BLaER1 (cell line): ENCODE data around the gene COMMD9.
"Not testable (repeated sequence)": the region's sequence is repeated elsewhere in the genome, so short reads cannot be mapped to it uniquely, and the experiment has no call there.

ENCODE experiments used
- H3K27ac ChIP-seq: shearing (Covaris generic); formaldehyde crosslinking; 2 replicates; pipeline ENCODE4 v1.8.1; 2022
- H3K27me3 ChIP-seq: shearing (Covaris generic); formaldehyde crosslinking; 2 replicates; pipeline ENCODE4 v1.8.1; 2022
- H3K36me3 ChIP-seq: shearing (Covaris generic); formaldehyde crosslinking; 2 replicates; pipeline ENCODE4 v1.8.1; 2022
- H3K4me1 ChIP-seq: shearing (Covaris generic); formaldehyde crosslinking; 2 replicates; pipeline ENCODE4 v1.8.1; 2022
- H3K4me2 ChIP-seq: shearing (Covaris generic); formaldehyde crosslinking; 2 replicates; pipeline ENCODE4 v1.8.1; 2022
- H3K4me3 ChIP-seq: shearing (Covaris generic); formaldehyde crosslinking; 2 replicates; pipeline ENCODE4 v1.8.1; 2022
- H3K9ac ChIP-seq: shearing (Covaris generic); formaldehyde crosslinking; 2 replicates; pipeline ENCODE4 v1.8.1; 2022
- H3K9me3 ChIP-seq: shearing (Covaris generic); formaldehyde crosslinking; 2 replicates; pipeline ENCODE4 v1.8.1; 2022
- H4K20me1 ChIP-seq: shearing (Covaris generic); formaldehyde crosslinking; 2 replicates; pipeline ENCODE4 v1.8.1; 2022
- Cebpa-rat ChIP-seq: shearing (Covaris generic); IDR thresholded peaks from 2 replicates; pipeline ENCODE4 v1.8.1; 2022

COMMD9 gene

GRCh38 chr11:36289226-36289852, at the start of gene COMMD9:
Gene COMMD9, minus strand, starts transcription at chr11:36289424. Its CDS starts 12 bp downstream, at chr11:36289412.
- Histone ChIP-seq H3K9ac (peak within 1 kb of the TSS; percentile 81), H3K36me3 (no peaks in the 10 kb centered on the region), H3K4me1 (peaks cover 19% of the 10 kb centered on the region), H3K4me3 (peak within 1 kb of the TSS; percentile 83), H3K9me3 (no peaks in the 10 kb centered on the region), H3K4me2 (peak within 1 kb of the TSS; percentile 94), H3K27ac (peak within 1 kb of the TSS; percentile 69; the same call in 1 of the 2 replicates), H4K20me1 (no peaks in the 10 kb centered on the region), H3K27me3 (no peaks in the 10 kb centered on the region)
- no peak for TF ChIP-seq Cebpa-rat

GRCh38 chr11:36333897-36334296, 44.7 kb upstream of the COMMD9 start:
- Histone ChIP-seq H3K9me3 (no peaks in the 10 kb centered on the region), H4K20me1 (no peaks in the 10 kb centered on the region), H3K9ac (no peak overlapping the region), H3K4me1 (no peaks in the 10 kb centered on the region), H3K4me3 (no peak overlapping the region), H3K36me3 (no peaks in the 10 kb centered on the region), H3K27ac (no peak overlapping the region), H3K27me3 (no peaks in the 10 kb centered on the region), H3K4me2 (no peak overlapping the region)
- no peak for TF ChIP-seq Cebpa-rat

GRCh38 chr11:36333468-36333867, 44.2 kb upstream of the COMMD9 start:
- no peaks in the 10 kb centered on the region for H3K36me3 ChIP-seq
- no peaks in the 10 kb centered on the region for H3K4me1 ChIP-seq
- TF ChIP-seq Cebpa-rat, result no peak
- no peaks in the 10 kb centered on the region for H3K27me3 ChIP-seq
- no peak overlapping the region for H3K4me3 ChIP-seq
- no peak overlapping the region for H3K4me2 ChIP-seq
- no peaks in the 10 kb centered on the region for H3K9me3 ChIP-seq
- H3K9ac ChIP-seq, result no peak overlapping the region
- H3K27ac ChIP-seq, result no peak overlapping the region
- no peaks in the 10 kb centered on the region for H4K20me1 ChIP-seq

- no peaks in the 10 kb centered on the region for H3K4me1 ChIP-seq
- H4K20me1 ChIP-seq, result no peaks in the 10 kb centered on the region
- no peaks in the 10 kb centered on the region for H3K9me3 ChIP-seq
- no peaks in the 10 kb centered on the region for H3K27me3 ChIP-seq
- H3K4me3 ChIP-seq, result no peak overlapping the region
- no peak overlapping the region for H3K4me2 ChIP-seq
- H3K9ac ChIP-seq, result no peak overlapping the region
- TF ChIP-seq Cebpa-rat, result no peak
- no peak overlapping the region for H3K27ac ChIP-seq
- no peaks in the 10 kb centered on the region for H3K36me3 ChIP-seq
These were observed 41.2 kb upstream of the COMMD9 start for GRCh38 chr11:36330411-36330810.

- Histone ChIP-seq H3K4me2 (no peak overlapping the region), H3K9ac (no peak overlapping the region), H3K27me3 (no peaks in the 10 kb centered on the region), H3K36me3 (no peaks in the 10 kb centered on the region), H3K4me1 (no peaks in the 10 kb centered on the region), H3K9me3 (no peaks in the 10 kb centered on the region), H3K27ac (no peak overlapping the region), H4K20me1 (no peaks in the 10 kb centered on the region), H3K4me3 (no peak overlapping the region)
- no peak for TF ChIP-seq Cebpa-rat
These were observed 39.9 kb upstream of the COMMD9 start for GRCh38 chr11:36328966-36329673.

DNA sequence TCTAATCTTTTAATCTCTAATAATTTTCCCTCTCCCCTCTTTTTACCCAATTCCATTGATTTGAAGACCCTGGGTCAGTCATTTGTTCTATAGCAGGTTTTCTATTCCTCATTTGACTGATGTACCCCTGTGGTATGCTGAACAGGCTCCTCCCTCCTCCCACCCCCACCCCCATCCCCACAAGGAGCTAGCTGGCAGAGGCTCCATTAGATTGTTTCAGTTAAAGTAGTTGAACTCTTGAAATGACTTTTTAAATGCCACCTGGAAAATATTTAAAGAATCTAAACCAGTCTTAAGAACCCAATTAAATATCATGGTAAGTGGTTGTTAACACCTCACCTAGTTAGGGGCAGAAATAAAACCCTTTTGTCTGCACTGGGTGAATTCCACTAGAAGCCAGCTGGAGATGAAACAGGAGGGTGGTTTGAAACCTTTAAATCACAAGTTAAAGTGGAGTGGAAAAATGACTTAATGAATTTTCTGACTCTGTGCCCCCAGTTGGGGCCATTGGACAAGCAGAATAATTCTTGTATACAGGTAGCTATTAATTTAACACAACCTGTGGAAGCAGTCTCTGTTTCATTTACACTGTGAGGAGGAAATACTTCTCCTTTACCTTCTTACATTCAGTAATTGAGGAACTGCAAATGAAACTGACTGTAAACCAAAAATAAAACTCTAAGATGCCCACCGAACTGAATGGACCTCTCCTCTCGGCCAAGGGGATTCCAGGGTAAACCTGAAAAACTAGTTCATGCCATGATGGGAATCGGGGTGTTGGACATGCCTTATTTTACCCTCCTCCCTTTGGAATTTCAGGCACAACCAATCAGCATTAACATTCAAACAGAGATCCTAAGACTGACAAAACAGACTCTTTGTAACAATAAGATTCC, 37.5 kb upstream of the COMMD9 start:
- H3K9me3 ChIP-seq, result no peaks in the 10 kb centered on the region
- H3K36me3 ChIP-seq, result no peaks in the 10 kb centered on the region
- no peaks in the 10 kb centered on the region for H4K20me1 ChIP-seq
- no peaks in the 10 kb centered on the region for H3K27me3 ChIP-seq
- no peak overlapping the region for H3K27ac ChIP-seq
- H3K4me2 ChIP-seq, result no peak overlapping the region
- no peak overlapping the region for H3K9ac ChIP-seq
- H3K4me1 ChIP-seq, result no peaks in the 10 kb centered on the region
- no peak for TF ChIP-seq Cebpa-rat
- no peak overlapping the region for H3K4me3 ChIP-seq

DNA sequence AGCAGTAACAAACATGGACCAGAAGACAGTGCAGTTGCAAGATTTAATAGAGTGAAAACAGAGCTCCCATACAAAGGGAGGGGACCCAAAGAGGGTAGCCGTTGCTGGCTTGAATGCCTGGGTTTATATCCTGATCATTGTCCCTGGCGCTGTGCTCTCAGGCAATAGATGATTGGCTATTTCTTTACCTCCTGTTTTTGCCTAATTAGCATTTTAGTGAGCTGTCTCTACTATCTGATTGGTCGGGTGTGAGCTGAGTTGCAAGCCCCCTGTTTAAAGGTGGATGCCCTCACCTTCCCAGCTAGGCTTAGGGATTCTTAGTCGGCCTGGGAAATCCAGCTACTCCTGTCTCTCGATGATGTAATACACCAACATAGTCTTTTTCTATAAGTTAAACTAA, 36.2 kb upstream of the COMMD9 start:
- not testable (repeated sequence) for H3K9ac ChIP-seq, H3K4me1 ChIP-seq, H3K27me3 ChIP-seq, H3K36me3 ChIP-seq, H3K4me3 ChIP-seq, H4K20me1 ChIP-seq, H3K27ac ChIP-seq, H3K4me2 ChIP-seq, H3K9me3 ChIP-seq

GRCh38 chr11:36324956-36325355, 35.7 kb upstream of the COMMD9 start:
- H3K4me1 ChIP-seq, H3K36me3 ChIP-seq, H3K27me3 ChIP-seq, H4K20me1 ChIP-seq, H3K27ac ChIP-seq, H3K4me3 ChIP-seq, H3K9me3 ChIP-seq, H3K4me2 ChIP-seq, H3K9ac ChIP-seq: not testable (repeated sequence)

DNA sequence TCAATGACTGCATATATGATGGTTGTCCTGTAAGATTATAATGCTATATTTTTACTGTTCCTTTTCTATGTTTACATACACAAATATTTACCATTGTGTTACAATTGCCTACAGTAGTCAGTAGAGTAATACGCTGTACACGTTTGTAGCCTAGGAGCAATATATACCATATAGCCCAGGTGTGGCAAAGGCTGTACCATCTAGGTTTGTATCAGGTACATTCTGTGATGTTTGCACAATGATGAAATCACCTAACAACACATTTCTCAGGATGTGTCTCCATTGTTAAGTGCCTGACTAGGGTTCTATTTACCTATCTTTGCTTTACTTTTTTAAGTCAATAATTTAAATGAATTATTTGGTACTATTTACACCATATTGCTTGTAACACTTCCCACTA, 28.8 kb upstream of the COMMD9 start:
- no peak overlapping the region for H3K9ac ChIP-seq
- H4K20me1 ChIP-seq, result no peaks in the 10 kb centered on the region
- H3K9me3 ChIP-seq, result no peaks in the 10 kb centered on the region
- no peaks in the 10 kb centered on the region for H3K27me3 ChIP-seq
- H3K36me3 ChIP-seq, result no peaks in the 10 kb centered on the region
- H3K27ac ChIP-seq, result no peak overlapping the region
- peaks cover 16% of the 10 kb centered on the region for H3K4me1 ChIP-seq
- TF ChIP-seq Cebpa-rat, result no peak
- no peak overlapping the region for H3K4me3 ChIP-seq
- no peak overlapping the region for H3K4me2 ChIP-seq

DNA sequence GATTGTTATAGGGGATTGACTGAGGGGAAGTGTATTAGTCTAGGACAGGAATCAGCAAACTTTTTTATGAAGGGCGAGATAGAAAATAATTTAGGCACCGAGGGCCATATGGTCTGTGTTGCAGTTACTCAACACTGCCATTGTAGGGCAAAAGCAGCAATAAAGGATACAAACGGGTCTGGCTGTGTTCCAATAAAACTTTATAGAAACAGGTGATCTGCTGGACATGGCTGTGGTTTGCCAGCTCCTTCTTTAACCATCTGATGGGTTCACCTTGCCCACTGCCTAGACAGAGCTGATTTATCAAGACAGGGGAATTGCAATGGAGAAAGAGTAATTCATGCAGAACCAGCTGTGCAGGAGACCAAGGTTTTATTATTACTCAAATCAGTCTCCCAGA, 26.8 kb upstream of the COMMD9 start:
- H3K9me3 ChIP-seq, result no peaks in the 10 kb centered on the region
- no peak overlapping the region for H3K4me3 ChIP-seq
- TF ChIP-seq Cebpa-rat, result no peak
- H4K20me1 ChIP-seq, result no peaks in the 10 kb centered on the region
- no peaks in the 10 kb centered on the region for H3K27me3 ChIP-seq
- H3K4me2 ChIP-seq, result no peak overlapping the region
- H3K36me3 ChIP-seq, result no peaks in the 10 kb centered on the region
- H3K27ac ChIP-seq, result no peak overlapping the region
- H3K4me1 ChIP-seq, result peaks cover 22% of the 10 kb centered on the region
- H3K9ac ChIP-seq, result no peak overlapping the region
